HG03558 (cell line): ENCODE data around the gene PAPOLB.
"Not testable (repeated sequence)": the region's sequence is repeated elsewhere in the genome, so short reads cannot be mapped to it uniquely, and the experiment has no call there.

Source experiments
- ATAC-seq: cut with Tn5 transposase; IDR thresholded peaks from one replicate; pipeline ENCODE4 v1.9.1; 2021; ENCODE audit warnings: moderate number of reproducible peaks; ENCODE audit not compliant: unreplicated experiment; ENCODE audit errors: extremely low read depth

The PAPOLB gene

GRCh38 chr7:4861673-4862072 lies at the start of gene PAPOLB:
Gene PAPOLB (minus strand): TSS chr7:4862030. CDS start chr7:4861810, 220 bp downstream.
- no peak for ATAC-seq

GRCh38 chr7:4911111-4911828 lies 49.4 kb upstream of the PAPOLB start:
- ATAC-seq, result no peak

- ATAC-seq, result no peak
Measured at GRCh38 chr7:4906682-4907081, 44.9 kb upstream of the PAPOLB start.

GRCh38 chr7:4905171-4905570 lies 43.3 kb upstream of the PAPOLB start:
- no peak for ATAC-seq

GRCh38 chr7:4904346-4904745 lies 42.5 kb upstream of the PAPOLB start:
- ATAC-seq, result no peak

GRCh38 chr7:4895766-4896165 lies 33.9 kb upstream of the PAPOLB start:
- no peak for ATAC-seq

- ATAC-seq, result no peak
Measured at GRCh38 chr7:4894482-4894881, 32.7 kb upstream of the PAPOLB start.

GRCh38 chr7:4893929-4894475 lies 32.2 kb upstream of the PAPOLB start:
- ATAC-seq, result no peak

- not testable (repeated sequence) for ATAC-seq
Measured at GRCh38 chr7:4893188-4893587, 31.4 kb upstream of the PAPOLB start.

- not testable (repeated sequence) for ATAC-seq
Measured at GRCh38 chr7:4891522-4891921, 29.7 kb upstream of the PAPOLB start.

- ATAC-seq, result no peak
Measured at GRCh38 chr7:4889682-4890081, 27.9 kb upstream of the PAPOLB start.

- ATAC-seq, result no peak
Measured at GRCh38 chr7:4888161-4888560, 26.3 kb upstream of the PAPOLB start.

GRCh38 chr7:4886671-4887070 lies 24.8 kb upstream of the PAPOLB start:
- ATAC-seq, result no peak

- ATAC-seq, result no peak
Measured at GRCh38 chr7:4885317-4885807, 23.5 kb upstream of the PAPOLB start.

- ATAC-seq, result no peak
Measured at GRCh38 chr7:4884164-4884563, 22.3 kb upstream of the PAPOLB start.

GRCh38 chr7:4883372-4884144 lies 21.7 kb upstream of the PAPOLB start, which contains the start of gene RADIL:
Gene RADIL (minus strand): TSS chr7:4883716. CDS start chr7:4878139, 5,577 bp downstream.
- no peak for ATAC-seq

GRCh38 chr7:4883033-4883371 lies 21.2 kb upstream of the PAPOLB start:
- no peak for ATAC-seq

GRCh38 chr7:4882169-4883032 lies 20.6 kb upstream of the PAPOLB start:
- ATAC-seq, result no peak

- ATAC-seq, result no peak
Measured at GRCh38 chr7:4880218-4880617, 18.4 kb upstream of the PAPOLB start.

GRCh38 chr7:4879396-4880081 lies 17.7 kb upstream of the PAPOLB start:
- no peak for ATAC-seq
